Measurements from ENCODE around the gene HIP1R.

HIP1R gene

GRCh38 chr12:122860854-122861586 is 25.8 kb downstream of the HIP1R start:
- no peak for TF ChIP-seq PKNOX1 (IDR thresholded peaks at IDR 0.05)
- TF ChIP-seq BHLHE40 (IDR thresholded peaks at IDR 0.05; ENCODE audit: borderline replicate concordance) = no peak
- no peak for TF ChIP-seq SUZ12 (IDR thresholded peaks at IDR 0.05)
- TF ChIP-seq ELF4 (IDR thresholded peaks at IDR 0.05) = no peak
- no peak for TF ChIP-seq ZNF384 (IDR thresholded peaks at IDR 0.05)
- TF ChIP-seq FOXM1 (IDR thresholded peaks at IDR 0.05; ENCODE audit: borderline replicate concordance) = no peak
- TF ChIP-seq FOXK2 (IDR thresholded peaks at IDR 0.05) = no peak
- no peak for TF ChIP-seq FOXA1 (IDR thresholded peaks at IDR 0.05)
- no peak for TF ChIP-seq CTBP1 (IDR thresholded peaks at IDR 0.05; ENCODE audit: borderline replicate concordance)
- no peak for TF ChIP-seq SP1 (IDR thresholded peaks at IDR 0.05)
- TF ChIP-seq NFRKB (IDR thresholded peaks at IDR 0.05) = no peak
- no peak for TF ChIP-seq HDGF (IDR thresholded peaks at IDR 0.05; ENCODE audit: borderline replicate concordance)
- TF ChIP-seq L3MBTL2 (conservative IDR thresholded peaks at IDR 0.05) = no peak
- no peak for TF ChIP-seq ARNT (IDR thresholded peaks at IDR 0.05)
- TF ChIP-seq LEF1 (IDR thresholded peaks at IDR 0.05; ENCODE audit: borderline replicate concordance) = no peak
- no peak for TF ChIP-seq TARDBP (IDR thresholded peaks at IDR 0.05)
- DNase-seq (ENCODE audit: extremely low spot score) = no peak
- CTCF ChIA-PET = interaction anchor here (0.6 to 2.2 kb wide), 7 partner anchors 27 to 95 kb away, joined by 3 to 16 read pairs (median 3); no protein-coding TSS in a partner anchor
- POLR2A ChIA-PET = interaction anchor here (0.6 to 1.7 kb wide), 2 partner anchors 27 to 372 kb away, joined by 3 to 4 read pairs; partner anchors contain the start of genes MPHOSPH9 and MTRFR

- TF ChIP-seq TARDBP (IDR thresholded peaks at IDR 0.05) = no peak
- TF ChIP-seq L3MBTL2 (conservative IDR thresholded peaks at IDR 0.05) = no peak
- TF ChIP-seq ZNF384 (IDR thresholded peaks at IDR 0.05) = no peak
- no peak for TF ChIP-seq FOXA1 (IDR thresholded peaks at IDR 0.05)
- TF ChIP-seq LEF1 (IDR thresholded peaks at IDR 0.05; ENCODE audit: borderline replicate concordance) = no peak
- no peak for TF ChIP-seq ARNT (IDR thresholded peaks at IDR 0.05)
- TF ChIP-seq SUZ12 (IDR thresholded peaks at IDR 0.05) = no peak
- TF ChIP-seq CTBP1 (IDR thresholded peaks at IDR 0.05; ENCODE audit: borderline replicate concordance) = no peak
- TF ChIP-seq NFRKB (IDR thresholded peaks at IDR 0.05) = no peak
- TF ChIP-seq PKNOX1 (IDR thresholded peaks at IDR 0.05) = no peak
- TF ChIP-seq FOXM1 (IDR thresholded peaks at IDR 0.05; ENCODE audit: borderline replicate concordance) = no peak
- TF ChIP-seq BHLHE40 (IDR thresholded peaks at IDR 0.05; ENCODE audit: borderline replicate concordance) = no peak
- DNase-seq (ENCODE audit: extremely low spot score) = no peak
- CTCF ChIA-PET = interaction anchor here (0.7 to 2.2 kb wide), 4 partner anchors 33 to 91 kb away, joined by 3 to 16 read pairs (median 4); no protein-coding TSS in a partner anchor
- POLR2A ChIA-PET = interaction anchor here (0.6 kb wide), 1 partner anchor 26 kb away, joined by 3 read pairs; no protein-coding TSS in a partner anchor
Measured at GRCh38 chr12:122861587-122861970, 26.3 kb downstream of the HIP1R start.

- CTCF ChIA-PET = interaction anchor here (0.7 to 2.2 kb wide), 3 partner anchors 41 to 90 kb away, joined by 3 to 16 read pairs (median 4); no protein-coding TSS in a partner anchor
- POLR2A ChIA-PET = interaction anchor here (0.6 kb wide), 1 partner anchor 26 kb away, joined by 3 read pairs; no protein-coding TSS in a partner anchor
Measured at GRCh38 chr12:122862110-122862634, 26.9 kb downstream of the HIP1R start.

GRCh38 chr12:122862872-122863701 is 27.8 kb downstream of the HIP1R start:
- CTCF ChIA-PET = interaction anchor here (0.5 kb wide), 1 partner anchor 373 kb away, joined by 5 read pairs; no protein-coding TSS in a partner anchor
- TF ChIP-seq ELF4 (IDR thresholded peaks at IDR 0.05) (no peak), SUZ12 (IDR thresholded peaks at IDR 0.05) (no peak), LEF1 (IDR thresholded peaks at IDR 0.05; ENCODE audit: borderline replicate concordance) (no peak), FOXK2 (IDR thresholded peaks at IDR 0.05) (no peak), L3MBTL2 (conservative IDR thresholded peaks at IDR 0.05) (no peak), FOXM1 (IDR thresholded peaks at IDR 0.05; ENCODE audit: borderline replicate concordance) (no peak), PKNOX1 (IDR thresholded peaks at IDR 0.05) (no peak), CTBP1 (IDR thresholded peaks at IDR 0.05; ENCODE audit: borderline replicate concordance) (no peak), TARDBP (IDR thresholded peaks at IDR 0.05) (no peak), FOXA1 (IDR thresholded peaks at IDR 0.05) (no peak), BHLHE40 (IDR thresholded peaks at IDR 0.05; ENCODE audit: borderline replicate concordance) (no peak), NFRKB (IDR thresholded peaks at IDR 0.05) (no peak), HDGF (IDR thresholded peaks at IDR 0.05; ENCODE audit: borderline replicate concordance) (no peak), SP1 (IDR thresholded peaks at IDR 0.05) (no peak), ZNF384 (IDR thresholded peaks at IDR 0.05) (no peak), ARNT (IDR thresholded peaks at IDR 0.05) (no peak)
- no peak for DNase-seq (ENCODE audit: extremely low spot score)
- POLR2A ChIA-PET = interaction anchor here (0.9 kb wide), 1 partner anchor 369 kb away, joined by 3 read pairs; no protein-coding TSS in a partner anchor

More at GRCh38 chr12:122862110-122862634, 26.9 kb downstream of the HIP1R start:
- no peak for TF ChIP-seq SP1 (IDR thresholded peaks at IDR 0.05)
- TF ChIP-seq TARDBP (IDR thresholded peaks at IDR 0.05) = no peak
- TF ChIP-seq FOXM1 (IDR thresholded peaks at IDR 0.05; ENCODE audit: borderline replicate concordance) = no peak
- no peak for TF ChIP-seq NFRKB (IDR thresholded peaks at IDR 0.05)
- no peak for TF ChIP-seq LEF1 (IDR thresholded peaks at IDR 0.05; ENCODE audit: borderline replicate concordance)
- no peak for TF ChIP-seq FOXA1 (IDR thresholded peaks at IDR 0.05)
- TF ChIP-seq L3MBTL2 (conservative IDR thresholded peaks at IDR 0.05) = no peak
- TF ChIP-seq HDGF (IDR thresholded peaks at IDR 0.05; ENCODE audit: borderline replicate concordance) = no peak
- TF ChIP-seq BHLHE40 (IDR thresholded peaks at IDR 0.05; ENCODE audit: borderline replicate concordance) = no peak
- no peak for DNase-seq (ENCODE audit: extremely low spot score)
